ENCODE results near the gene IGSF23. TPM values are rescaled to one million over a fixed set of nuclear protein-coding genes. Genes with fewer than 3 reads are reported as not detected.

IGSF23 gene
- total RNA-seq, 2 donors from 2014 or later: not detected

DNA sequence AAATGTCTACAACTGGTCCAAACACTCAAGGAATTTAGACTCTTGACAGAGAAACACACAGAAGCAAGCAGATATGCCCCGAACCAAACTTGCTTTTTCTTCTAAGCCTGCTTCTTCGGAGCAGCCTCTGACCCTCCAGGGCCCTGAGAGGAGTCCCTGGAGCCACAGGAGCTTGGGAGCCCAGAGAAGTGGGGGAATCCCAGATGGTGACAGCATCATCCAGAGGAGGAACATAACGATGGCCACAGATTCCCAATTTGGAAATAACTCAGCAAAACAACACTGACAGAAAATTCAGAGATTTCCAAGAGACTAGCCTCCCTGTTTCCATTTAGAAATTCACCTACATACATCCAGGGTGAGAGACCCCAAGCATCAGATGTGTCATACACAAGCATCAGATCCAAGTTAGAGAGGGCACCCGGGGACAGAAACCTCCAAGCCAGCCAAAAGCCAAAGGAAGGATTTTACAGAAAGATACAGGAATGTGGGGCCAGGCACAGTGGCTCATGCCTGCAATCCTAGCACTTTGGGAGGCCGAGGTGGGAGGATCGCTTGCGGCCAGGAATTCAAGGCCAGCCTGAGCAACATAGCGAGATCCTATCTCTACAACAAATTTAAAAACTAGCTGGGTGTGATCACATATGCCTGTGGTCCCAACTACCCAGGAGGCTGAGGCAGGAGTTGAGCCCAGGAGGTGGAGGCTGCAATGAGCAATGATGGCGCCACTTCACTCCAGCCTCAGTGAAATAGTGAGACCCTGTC, 28.3 kb downstream of the IGSF23 start:
- H3K36me3 ChIP-seq: no peaks in the 10 kb centered on the region
- H3K27me3 ChIP-seq: no peaks in the 10 kb centered on the region
- TF ChIP-seq, protein P1, sequence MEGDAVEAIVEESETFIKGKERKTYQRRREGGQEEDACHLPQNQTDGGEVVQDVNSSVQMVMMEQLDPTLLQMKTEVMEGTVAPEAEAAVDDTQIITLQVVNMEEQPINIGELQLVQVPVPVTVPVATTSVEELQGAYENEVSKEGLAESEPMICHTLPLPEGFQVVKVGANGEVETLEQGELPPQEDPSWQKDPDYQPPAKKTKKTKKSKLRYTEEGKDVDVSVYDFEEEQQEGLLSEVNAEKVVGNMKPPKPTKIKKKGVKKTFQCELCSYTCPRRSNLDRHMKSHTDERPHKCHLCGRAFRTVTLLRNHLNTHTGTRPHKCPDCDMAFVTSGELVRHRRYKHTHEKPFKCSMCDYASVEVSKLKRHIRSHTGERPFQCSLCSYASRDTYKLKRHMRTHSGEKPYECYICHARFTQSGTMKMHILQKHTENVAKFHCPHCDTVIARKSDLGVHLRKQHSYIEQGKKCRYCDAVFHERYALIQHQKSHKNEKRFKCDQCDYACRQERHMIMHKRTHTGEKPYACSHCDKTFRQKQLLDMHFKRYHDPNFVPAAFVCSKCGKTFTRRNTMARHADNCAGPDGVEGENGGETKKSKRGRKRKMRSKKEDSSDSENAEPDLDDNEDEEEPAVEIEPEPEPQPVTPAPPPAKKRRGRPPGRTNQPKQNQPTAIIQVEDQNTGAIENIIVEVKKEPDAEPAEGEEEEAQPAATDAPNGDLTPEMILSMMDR (IDR thresholded peaks at IDR 0.05): no peak
- no peaks in the 10 kb centered on the region for H3K9me3 ChIP-seq
- no peak overlapping the region for H3K4me3 ChIP-seq
- no peak overlapping the region for H3K27ac ChIP-seq
- peaks cover 0 to 26% of the 10 kb centered on the region in 2 donors for H3K4me1 ChIP-seq
- DNase-seq (ENCODE audit: low spot score): no peak

GRCh38 chr19:44642377-44642776, 29.0 kb downstream of the IGSF23 start:
- H3K36me3 ChIP-seq: peaks cover 3% of the 10 kb centered on the region
- no peak overlapping the region for H3K4me3 ChIP-seq
- peaks cover 0 to 32% of the 10 kb centered on the region in 2 donors for H3K4me1 ChIP-seq
- no peak overlapping the region for H3K27ac ChIP-seq
- no peaks in the 10 kb centered on the region for H3K27me3 ChIP-seq
- no peaks in the 10 kb centered on the region for H3K9me3 ChIP-seq
- DNase-seq (ENCODE audit: low spot score): no peak
- TF ChIP-seq, protein P1 (IDR thresholded peaks at IDR 0.05): no peak

DNA sequence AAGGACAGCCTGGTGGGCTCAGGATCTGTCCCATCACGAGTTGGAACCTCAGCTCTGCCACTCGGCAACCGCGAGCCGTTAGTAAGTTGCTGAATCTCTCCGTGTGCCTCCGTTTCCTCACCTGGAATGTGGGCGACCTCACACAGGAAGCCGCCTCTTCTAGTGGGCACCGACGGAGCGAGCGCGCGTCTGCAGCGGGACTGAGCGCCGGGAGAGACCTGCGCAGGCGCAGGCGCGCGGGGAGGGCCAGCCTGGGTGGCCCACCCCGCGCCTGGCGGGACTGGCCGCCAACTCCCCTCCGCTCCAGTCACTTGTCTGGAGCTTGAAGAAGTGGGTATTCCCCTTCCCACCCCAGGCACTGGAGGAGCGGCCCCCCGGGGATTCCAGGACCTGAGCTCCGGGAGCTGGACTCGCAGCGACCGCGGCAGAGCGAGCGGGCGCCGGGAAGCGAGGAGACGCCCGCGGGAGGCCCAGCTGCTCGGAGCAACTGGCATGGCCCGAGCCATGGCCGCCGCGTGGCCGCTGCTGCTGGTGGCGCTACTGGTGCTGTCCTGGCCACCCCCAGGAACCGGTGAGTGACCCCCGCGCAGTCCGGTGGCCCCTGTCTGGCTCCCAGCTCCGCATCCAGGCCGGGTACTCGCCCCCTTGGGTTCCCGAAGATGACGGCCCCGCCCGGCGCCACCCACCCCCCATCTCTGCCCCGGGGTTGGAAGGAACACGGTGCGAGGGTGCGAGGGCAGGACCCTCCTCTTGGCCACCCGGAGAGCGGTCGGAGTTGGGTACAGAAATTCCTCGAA, 30.4 kb downstream of the IGSF23 start, which contains the start of gene PVR:
Gene PVR, plus strand, starts transcription at position 306 of the 797 bp plus-strand sequence. Its CDS starts 187 bp downstream, at position 493.
- TF ChIP-seq, protein P1 (IDR thresholded peaks at IDR 0.05): no peak
- H3K27me3 ChIP-seq: no peaks in the 10 kb centered on the region
- H3K9me3 ChIP-seq: no peaks in the 10 kb centered on the region
- peak within 1 kb of the TSS; percentile 88 to 92 for H3K27ac ChIP-seq
- H3K4me3 ChIP-seq: peak within 1 kb of the TSS; percentile 69 to 86
- peaks cover 9% of the 10 kb centered on the region for H3K36me3 ChIP-seq
- peaks cover 0 to 46% of the 10 kb centered on the region in 2 donors for H3K4me1 ChIP-seq
- peak; percentile 68 for DNase-seq (ENCODE audit: low spot score)

DNA sequence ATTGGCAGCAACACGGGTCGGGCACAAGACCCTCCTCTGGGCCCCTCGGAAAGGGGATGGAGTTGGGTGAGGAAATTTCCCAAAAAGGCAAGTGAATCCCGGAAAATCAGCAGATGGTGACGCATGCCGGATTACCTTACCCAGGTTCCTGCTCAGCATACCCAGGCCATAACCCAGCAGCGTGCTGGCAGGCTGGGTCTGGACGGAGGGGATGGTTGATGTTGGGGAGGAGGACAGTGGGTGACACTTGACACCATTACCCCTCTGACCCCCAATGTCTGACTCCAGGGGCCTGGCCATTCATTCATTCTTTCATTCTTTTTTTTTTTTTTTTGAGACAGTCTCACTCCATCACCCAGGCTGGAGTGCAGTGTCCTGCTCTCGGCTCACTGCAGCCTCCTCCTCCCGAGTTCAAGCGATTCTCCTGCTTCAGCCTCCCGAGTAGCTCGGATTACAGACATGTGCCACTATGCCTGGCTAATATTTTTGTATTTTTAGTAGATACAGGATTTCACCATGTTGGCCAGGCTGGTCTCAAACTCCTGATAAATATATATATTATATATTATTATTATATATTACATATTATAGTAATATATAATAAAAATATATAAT, 31.1 kb downstream of the IGSF23 start:
- TF ChIP-seq, protein P1 (IDR thresholded peaks at IDR 0.05): no peak
- Histone ChIP-seq H3K9me3 (no peaks in the 10 kb centered on the region), H3K4me1 (peaks cover 0 to 53% of the 10 kb centered on the region in 2 donors), H3K36me3 (peaks cover 9% of the 10 kb centered on the region), H3K4me3 (peak overlapping the region; percentile 69 to 86), H3K27me3 (no peaks in the 10 kb centered on the region), H3K27ac (peak overlapping the region; percentile 88 to 92)
- DNase-seq (ENCODE audit: low spot score): no peak

GRCh38 chr19:44645407-44646048, 32.2 kb downstream of the IGSF23 start:
- Histone ChIP-seq H3K36me3 (peaks cover 18% of the 10 kb centered on the region), H3K4me3 (no peak overlapping the region), H3K4me1 (peaks cover 0 to 60% of the 10 kb centered on the region in 2 donors), H3K27ac (peak overlapping the region in 1 of 2 donors; percentile 74), H3K9me3 (no peaks in the 10 kb centered on the region), H3K27me3 (no peaks in the 10 kb centered on the region)
- DNase-seq (ENCODE audit: low spot score): no peak
- TF ChIP-seq, protein P1 (IDR thresholded peaks at IDR 0.05): no peak

All from right atrium auricular region (tissue), 2 donors.